Stimulated activated CD8-positive, alpha-beta memory T cell treated with anti-CD3 and anti-CD28 coated beads, Interleukin-4, amount 100 ng/mL, for 1 hour (primary cell): ENCODE data around the gene CENPV.

ENCODE experiments used
- DNase-seq, 2 donors: peaks; one replicate each; pipeline ENCODE4 v3.0.0-alpha.2; 2020; ENCODE audit warnings: low read depth in 2 of 2, low spot score in 1 of 2

Gene CENPV

DNA sequence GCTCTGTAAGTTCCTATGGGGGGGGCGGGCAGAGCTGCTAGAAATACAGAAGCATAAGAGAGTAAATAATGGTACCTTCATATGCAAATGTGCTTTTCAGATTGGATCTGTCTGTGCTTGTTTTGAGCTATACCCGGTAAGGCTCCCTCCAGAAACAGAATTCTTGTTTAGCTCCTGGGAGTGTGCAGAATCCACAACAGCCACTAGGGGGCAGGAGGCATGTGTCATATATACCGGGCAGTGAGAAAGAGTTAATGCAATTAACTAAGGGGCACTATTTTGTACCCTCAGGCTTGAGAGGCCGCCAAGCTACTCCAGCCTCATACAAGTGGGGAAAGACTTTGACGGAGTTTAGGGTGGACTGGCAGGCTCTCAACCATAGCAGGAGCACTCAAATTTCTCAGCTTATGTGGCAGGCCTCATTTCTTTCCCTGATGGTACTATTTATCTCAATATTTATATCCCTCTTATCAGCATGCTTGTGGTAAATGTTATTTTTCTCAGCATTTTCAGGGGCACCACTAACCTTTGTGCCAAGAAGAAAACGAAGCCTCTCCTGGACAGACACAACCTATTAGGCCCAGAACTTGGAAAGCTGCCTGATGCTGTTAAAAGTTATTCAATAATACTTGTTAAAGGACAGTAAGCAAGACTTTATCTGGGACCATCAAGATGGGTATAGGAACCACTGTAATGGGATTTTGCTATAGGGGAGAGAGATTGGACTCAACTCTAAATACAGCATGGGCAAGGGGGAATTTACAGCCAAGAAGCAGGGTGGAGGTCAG, 10.7 kb upstream of the CENPV start:
- peak; percentile 47 to 55 for DNase-seq

DNA sequence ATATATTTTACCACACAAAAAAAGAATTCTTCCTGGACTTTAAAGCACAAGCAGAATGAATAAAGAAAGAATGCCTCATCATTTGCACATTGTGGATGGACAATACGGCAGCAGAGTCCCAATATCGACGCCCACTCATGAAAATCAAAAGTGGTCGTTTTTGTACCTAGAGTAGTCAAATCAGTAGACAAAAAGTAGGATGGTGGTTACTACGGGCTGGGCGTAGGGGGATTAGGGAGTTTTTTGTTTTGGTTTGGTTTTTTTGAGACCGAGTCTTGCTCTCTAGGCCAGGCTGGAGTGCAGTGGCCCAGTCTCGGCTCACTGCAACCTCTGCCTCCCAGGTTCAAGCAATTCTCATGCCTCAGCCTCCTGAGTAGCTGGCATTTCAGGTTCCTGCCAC, 8.6 kb upstream of the CENPV start:
- no peak for DNase-seq

DNA sequence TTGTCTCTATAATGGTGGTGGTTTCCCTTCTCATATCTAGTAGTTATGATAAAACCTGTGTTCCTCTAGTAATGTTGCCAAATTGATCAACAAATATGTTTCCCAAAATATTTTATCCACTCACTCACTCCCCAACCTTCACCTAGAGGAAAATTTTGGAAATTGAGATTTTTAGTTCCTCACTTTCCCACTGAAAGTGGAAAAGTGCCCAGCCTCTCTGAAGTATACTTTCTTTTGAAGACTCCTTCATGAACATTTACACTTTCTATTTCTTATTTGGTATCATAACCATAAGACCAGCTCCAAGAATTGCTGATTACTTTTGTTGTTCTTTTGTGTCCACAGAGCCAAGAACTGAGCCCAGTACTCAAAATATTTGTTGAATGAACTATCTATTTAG, 5.1 kb upstream of the CENPV start:
- no peak for DNase-seq

DNA sequence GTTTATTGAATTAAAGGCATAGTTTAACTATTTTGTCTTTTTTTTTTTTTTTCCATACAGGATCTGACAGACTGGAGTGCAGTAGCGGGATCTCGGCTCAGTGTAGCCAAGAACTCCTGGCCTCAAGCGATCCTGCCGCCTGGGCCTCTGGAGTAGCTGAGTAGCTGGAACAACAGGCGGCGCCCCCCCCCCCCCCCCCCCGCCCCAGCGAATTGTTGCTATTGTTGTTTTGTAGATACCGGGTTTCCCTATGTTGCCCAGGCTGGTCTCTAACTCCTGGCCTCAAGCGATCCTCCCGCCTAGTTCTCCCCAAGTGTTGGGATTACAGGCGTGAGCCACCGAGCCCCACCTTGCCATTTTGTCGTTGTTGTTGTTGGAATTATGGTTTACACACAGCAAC, 1.3 kb upstream of the CENPV start:
- DNase-seq = no peak

DNA sequence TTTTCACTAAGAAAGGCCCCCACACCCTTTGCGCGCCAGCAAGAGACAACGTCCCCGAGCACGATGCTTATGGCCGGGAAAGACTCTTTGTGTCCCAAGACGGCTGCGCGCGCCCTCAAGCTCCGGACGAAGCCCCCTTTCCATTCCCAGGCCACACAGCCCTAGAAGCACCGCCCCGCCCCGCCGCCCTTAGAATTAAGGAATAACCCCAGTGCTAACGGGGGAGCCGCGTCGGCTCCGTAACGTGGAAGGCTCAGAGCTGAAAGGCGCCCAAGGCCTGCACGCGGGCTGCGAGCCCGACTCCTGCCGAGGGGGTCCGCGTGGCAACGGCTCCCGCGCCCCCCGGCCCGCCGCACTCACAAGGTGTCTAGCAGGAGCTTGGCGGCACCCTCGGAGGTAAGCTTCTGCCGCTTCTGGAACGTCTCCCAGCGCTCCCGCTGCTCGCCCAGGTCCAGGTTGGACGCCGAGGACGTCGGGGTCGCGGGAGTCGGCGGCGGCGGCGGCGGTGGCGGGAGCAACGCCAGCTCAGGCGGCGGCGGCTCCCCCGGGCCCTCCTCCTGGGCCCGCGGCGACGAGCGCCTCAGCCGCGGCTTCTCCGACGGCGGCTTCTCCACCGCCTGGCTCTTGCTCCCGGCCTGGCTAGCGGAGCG, 477 bp downstream of the CENPV start:
- peak in 1 of 2 donors; percentile 4 for DNase-seq

DNA sequence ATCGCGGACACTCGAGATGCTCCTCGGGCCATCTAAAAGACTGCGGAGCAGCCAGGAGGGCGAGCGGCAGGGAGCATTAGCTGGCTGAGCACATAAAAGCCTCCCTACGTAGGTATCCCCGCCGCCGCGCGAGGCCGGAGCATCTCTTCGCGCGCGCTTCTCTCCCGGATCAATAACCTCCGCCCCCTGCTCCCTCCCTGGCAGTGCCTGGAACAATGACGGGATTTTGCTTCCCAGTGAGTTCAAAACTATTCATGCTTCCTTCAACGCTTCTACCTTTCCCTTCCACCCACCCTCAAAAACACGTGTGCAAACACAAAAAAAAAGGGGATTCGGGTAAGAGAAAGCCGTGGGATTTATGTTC, 984 bp downstream of the CENPV start:
- no peak for DNase-seq

DNA sequence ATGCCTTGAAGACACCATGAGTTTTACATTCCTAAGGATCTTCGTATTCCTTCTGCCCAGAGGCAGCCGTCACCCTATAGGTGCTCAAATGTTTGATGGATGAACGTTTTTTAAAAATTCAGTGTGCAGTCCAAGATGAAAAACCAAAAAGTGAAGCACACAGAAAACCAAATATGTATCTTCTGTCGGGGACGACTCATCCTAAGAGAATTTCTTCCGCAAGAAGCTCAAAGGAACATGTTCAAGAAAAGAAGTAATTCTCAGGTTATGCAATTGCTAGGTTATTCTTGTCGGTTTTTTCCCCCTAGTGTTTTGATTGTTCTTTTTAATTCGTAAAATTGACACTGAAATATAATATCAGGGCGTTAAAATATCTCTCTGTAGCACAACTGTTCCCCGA, 1.4 kb downstream of the CENPV start:
- no peak for DNase-seq

DNA sequence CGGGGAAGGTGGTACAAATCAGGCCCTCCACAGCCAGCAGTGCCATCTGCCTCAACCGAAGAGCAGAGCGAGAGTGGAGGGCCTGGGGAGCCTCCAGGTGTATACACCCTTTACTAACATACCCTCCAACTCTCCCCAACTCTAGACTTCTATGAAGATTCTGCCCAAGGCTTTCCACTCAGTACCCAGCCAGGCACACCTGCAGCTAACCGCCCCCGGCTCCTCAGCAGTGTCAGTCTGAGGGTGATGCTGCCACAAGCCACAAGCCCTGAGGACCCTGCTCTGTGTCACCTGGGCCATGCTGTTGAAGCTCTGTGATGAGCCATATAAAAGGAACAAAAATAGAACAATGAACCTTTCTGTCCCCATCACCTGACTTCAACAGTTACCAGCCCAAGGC, 3.8 kb downstream of the CENPV start:
- no peak for DNase-seq

DNA sequence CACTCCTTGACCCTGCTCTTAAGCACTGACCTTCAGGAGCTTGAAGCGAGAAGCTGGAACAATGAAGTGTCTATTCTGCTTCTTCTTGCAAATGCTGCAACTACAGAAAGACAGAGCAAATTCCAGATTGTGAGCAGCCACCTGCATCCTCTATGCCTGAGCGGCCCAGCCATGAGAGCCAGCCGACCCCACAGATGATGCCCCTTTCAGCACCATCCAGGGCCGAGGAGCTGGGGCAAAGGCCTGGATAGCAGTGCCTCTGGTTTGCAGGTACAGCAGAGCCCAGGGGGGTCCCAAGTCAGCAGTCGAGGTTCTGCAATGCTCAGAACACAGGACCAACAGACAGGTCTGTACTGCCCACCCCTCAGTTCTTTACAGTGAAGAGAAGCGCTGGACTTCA, 4.7 kb downstream of the CENPV start:
- DNase-seq = no peak

DNA sequence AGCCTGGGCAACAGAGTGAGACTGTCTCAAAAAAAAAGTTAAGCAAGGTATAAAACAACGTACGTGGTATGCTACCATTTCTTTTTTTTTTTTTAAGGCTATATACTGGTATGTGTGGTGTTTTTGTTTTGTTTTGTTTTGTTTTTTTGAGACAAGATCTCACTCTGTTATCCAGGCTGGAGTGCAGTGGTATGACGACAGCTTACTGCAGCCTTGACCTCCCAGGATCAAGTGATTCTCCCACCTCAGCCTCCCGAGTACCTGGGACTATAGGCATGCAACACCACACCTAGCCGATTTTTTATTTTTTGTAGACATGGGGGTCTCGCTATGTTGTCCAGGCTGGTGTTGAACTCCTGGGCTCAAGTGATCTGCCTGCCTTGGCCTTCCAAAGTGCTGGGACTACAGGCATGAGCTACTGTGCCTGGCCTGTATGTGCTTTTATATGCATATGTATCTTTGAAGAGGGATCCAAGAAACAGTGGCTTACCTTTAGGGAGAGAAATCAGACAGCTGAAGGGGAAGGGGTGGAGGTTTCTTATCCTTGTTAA, 6.5 kb downstream of the CENPV start:
- no peak for DNase-seq

DNA sequence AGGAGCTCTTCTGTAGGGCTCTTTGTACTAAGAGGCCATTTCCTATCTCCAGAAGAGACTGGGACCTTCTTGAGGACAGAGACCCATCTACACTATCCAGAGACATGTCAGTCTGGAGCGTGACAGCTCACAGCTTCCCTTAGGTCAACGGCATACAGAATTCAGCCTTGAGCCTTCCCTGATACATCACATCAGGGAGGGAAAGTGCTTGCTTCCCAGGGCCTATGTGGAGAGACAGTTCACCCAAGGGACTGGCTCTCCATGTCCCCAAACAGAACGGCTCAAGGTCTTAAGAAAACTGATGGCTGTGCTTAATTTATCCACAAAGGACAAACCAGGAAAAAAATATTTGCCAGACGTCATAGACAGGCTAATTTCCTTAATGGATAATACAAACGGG, 7.7 kb downstream of the CENPV start:
- DNase-seq = no peak

DNA sequence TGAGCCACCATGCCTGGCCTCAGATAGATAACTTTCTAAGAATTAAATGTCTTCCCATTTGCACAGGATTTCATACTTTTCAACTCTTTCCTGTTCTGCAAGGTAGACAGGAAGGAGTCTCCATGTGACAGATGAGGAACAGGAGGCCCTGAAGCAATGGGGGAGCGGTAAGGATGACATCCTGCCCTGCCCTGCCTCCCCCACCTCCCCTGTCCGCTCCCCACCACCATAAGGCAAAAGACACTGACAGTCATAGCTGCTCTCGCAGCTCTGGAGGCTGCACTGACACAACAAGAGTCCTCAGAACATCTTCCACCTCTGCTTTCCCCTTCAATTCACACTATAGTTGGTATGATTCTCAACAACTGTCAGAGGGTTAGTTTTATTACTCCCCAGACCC, 9.7 kb downstream of the CENPV start:
- DNase-seq = no peak

DNA sequence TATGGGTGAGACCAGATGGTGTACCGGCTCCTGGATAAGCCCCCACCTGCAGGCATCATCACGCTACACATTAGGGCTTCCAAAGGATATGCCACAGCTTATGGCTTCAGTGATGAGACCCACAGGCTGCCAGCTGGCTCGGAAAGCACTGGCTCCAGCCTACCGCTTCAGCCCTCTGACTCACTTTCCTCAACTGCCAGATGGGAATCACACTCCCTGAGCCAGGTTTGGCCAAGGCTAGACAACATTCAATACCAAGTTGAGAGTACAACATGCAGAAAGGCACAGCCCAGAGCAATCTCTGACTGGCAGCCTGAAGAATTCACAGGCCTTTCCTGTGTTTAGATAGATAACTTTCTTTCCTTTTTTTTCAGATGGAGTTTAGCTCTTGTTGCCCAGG, 10.3 kb downstream of the CENPV start:
- no peak for DNase-seq

DNA sequence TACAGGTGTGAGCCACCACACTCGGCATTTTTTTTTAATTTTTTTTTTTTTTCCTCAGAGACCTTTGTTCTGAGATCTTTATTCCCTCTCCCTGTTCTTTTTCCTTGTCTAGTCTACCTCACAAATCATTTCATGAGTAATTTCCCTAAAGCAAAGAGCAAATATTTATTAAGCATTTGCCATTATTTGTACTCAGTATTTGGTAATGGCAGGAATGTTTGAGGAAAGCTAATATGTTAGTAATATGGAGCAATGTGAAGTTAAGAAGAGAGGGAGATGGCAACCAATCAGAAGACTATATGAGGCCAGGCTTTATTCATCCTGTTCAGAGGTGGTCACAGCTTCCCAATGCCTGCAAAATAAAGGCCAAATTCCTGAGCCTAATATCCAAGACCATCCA, 13.3 kb downstream of the CENPV start:
- DNase-seq = no peak

DNA sequence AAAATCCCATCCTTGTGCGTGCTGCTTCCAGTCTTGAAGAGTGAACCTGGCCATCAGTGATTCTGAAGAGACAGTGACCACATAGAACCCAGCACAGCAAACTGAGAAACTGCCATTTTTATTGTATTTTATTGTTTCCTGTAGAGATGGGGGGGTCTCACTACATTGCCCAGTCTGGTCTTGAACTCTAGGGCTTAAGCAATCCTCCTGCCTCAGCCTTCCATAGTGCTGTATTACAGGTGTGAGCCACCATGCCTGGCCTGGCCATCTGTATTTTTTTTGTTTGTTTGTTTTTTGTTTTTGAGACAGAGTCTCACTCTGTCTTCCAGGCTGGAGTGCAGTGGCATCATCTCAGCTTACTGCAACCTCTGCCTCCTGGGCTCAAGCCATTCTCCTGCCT, 13.9 kb downstream of the CENPV start:
- no peak for DNase-seq

DNA sequence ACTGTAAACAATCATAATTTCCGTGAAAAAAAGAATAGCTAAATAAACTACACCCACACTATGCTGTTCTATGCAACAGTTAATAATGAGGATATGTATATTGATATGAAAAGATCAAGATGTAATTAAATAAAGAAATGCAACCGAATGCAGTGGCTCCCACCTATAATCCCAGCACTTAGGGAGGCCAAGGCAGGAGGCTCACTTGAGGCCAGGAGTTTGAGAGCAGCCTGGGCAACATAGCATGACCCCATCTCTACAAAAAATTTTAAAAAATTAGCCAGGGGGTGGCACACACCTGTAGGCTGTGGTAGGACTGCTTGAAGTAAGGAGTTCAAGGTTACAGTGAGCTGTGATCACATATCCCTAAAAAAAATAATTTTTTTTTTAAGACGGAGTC, 14.9 kb downstream of the CENPV start:
- no peak for DNase-seq

DNA sequence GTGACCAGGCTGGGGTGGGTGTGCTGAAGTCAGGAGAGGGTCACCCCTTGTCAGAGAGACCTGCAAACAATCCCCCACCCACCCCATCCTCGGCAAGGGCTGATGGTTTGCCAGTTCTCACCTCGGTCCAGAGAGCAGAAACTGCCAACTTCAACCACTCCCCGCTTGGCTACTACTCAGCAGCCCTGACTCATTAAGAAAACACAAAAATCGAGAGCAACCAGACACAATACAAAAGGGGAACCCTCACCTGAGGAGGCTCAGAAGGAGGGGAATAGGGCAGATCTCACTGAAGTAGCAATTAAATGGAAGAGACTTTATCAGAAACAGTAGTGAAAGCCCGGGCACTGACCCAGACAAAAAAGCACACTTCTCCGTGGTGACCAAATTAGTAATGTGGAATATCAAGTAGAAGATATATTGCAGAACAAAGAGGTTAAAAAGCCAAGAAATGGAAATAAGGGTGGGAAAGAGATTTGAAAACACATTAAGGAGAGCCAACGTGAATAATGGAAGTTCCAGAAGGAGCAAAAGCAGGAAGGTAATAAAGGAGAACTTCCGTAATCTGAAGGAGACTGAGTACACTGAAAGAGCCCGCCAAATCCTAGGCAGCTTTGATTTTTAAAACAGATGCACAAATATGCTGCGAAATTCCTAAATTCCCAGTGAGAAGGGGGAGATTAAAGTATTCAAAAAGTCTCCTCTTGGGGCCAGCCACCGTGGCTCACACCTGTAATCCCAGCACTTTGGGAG, 23.6 kb downstream of the CENPV start:
- DNase-seq = no peak

DNA sequence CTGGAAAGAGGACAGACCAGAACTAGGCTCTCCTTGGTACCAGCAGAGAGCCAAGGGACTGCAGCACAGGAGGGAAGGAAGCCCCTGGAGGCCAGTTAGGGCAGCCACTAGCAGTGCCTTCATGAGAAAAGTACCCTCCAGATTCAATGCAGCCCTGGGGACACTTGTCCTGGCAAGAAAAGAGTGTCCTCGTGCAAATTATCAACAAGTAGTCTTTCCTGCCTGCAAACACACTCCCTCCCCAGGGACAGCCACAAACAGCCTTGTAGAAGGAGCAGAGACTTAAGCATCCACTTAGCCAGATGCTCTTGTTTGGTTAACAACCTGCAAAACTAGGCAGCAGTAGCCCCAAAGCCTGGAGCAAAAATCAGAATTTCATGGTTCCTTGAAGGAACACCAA, 24.3 kb downstream of the CENPV start:
- DNase-seq = no peak

DNA sequence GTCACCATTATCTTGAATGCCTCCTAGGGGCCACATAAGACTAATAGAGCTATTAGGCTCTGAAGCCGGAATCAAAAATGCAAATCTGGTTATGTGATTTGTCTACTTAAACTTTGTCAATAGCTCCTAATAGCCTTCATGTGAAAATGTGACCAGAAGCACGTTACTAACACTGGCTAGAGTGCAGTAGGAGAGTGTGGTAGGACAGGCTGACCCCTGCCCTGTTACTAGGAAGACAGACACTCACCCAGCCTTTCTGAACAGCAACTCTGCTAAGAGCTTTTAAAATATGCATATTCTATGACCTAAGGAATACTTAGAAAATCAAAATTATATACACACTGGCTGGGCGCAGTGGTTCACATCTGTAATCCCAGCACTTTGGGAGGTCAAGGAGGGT, 26.3 kb downstream of the CENPV start:
- DNase-seq = no peak

DNA sequence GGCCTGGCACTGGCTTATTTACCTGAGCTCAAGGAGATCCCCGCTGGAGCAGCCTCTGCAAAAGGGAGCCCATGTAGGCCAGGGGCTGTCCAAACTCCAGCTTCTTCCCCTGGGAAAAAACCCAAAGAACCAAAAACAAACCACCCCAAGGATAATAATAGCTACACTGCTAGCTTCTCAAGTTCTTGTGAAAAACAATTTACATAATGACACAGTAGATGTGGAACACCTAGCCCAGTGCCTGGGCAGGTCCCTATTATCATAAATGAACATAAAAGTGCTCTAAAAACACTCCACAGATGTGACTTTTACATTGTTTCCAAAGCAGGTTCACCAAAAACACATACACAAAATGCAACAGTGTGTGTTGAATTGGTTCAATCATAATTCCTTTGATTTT, 27.3 kb downstream of the CENPV start:
- DNase-seq = no peak

DNA sequence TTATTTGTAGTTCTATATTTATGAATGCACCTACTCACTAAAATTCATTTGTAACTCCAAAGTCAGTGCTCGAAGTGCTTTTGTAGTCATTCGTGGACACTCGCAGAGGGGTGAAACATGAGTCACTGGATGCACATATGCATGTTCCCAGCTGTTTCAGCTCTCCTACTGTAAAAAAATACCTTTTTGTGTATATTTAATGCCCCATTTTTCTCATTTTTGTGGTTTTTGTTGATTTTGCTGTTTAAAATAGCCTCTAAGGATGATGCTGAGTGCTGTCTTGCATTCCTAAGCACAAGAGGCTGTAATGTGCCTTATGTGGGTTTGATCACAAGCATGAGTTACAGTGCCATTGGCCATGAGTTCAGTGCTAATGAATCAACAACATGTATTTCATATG, 30.6 kb downstream of the CENPV start:
- DNase-seq = no peak

DNA sequence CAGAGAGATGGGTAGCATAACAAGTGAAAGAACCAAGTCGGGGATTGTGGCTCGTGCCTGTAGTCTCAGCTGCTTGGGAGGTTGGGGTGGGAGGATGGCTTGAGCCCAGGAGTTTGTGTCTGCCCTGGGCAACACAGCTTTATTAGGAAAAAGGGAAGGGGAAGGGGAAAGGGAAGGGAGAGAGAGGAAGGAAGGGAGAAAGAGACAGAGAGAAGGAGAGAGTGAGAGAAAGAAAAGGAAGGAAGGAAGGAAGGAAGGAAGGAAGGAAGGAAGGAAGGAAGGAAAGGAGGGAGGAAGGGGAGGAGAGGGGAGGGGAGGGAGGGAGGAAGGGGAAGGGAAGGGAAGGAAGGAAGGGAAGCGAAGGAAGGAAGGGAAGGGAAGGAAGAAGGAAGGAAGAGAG, 33.3 kb downstream of the CENPV start:
- DNase-seq = no peak
